HG02884 (cell line): ENCODE data around the gene MBD4.
A peak's percentile ranks its signal among the peaks of the same experiment; 100 is the strongest.
"Not testable (repeated sequence)": the region's sequence is repeated elsewhere in the genome, so short reads cannot be mapped to it uniquely, and the experiment has no call there.

Experiments
- ATAC-seq: cut with Tn5 transposase; IDR thresholded peaks from one replicate; pipeline ENCODE4 v1.9.1; 2021; ENCODE audit warnings: mild to moderate bottlenecking, moderate library complexity; ENCODE audit not compliant: unreplicated experiment

The MBD4 gene

GRCh38 chr3:129439817-129440617 is at the start of gene MBD4, which contains the start of gene IFT122:
Gene MBD4 (minus strand): TSS chr3:129439948. CDS start chr3:129439833, 115 bp downstream.
Gene IFT122 (plus strand): TSS chr3:129440224. CDS start chr3:129440331, 107 bp downstream.
- ATAC-seq: peak; percentile 79

- not testable (repeated sequence) for ATAC-seq
These were observed 49.5 kb upstream of the MBD4 start for GRCh38 chr3:129489258-129489657.

- ATAC-seq: not testable (repeated sequence)
These were observed 48.2 kb upstream of the MBD4 start for GRCh38 chr3:129487868-129488335.

- no peak for ATAC-seq
These were observed 47.6 kb upstream of the MBD4 start for GRCh38 chr3:129487183-129487867.

- ATAC-seq: no peak
These were observed 46.9 kb upstream of the MBD4 start for GRCh38 chr3:129486664-129487035.

GRCh38 chr3:129485721-129486663 is 46.2 kb upstream of the MBD4 start:
- ATAC-seq: no peak

GRCh38 chr3:129485146-129485545 is 45.4 kb upstream of the MBD4 start:
- ATAC-seq: not testable (repeated sequence)

- no peak for ATAC-seq
These were observed 44.1 kb upstream of the MBD4 start for GRCh38 chr3:129483870-129484269.

- no peak for ATAC-seq
These were observed 43.0 kb upstream of the MBD4 start for GRCh38 chr3:129482721-129483120.

GRCh38 chr3:129481766-129482332 is 42.1 kb upstream of the MBD4 start:
- no peak for ATAC-seq

GRCh38 chr3:129481225-129481765 is 41.5 kb upstream of the MBD4 start:
- not testable (repeated sequence) for ATAC-seq

- ATAC-seq: no peak
These were observed 36.8 kb upstream of the MBD4 start for GRCh38 chr3:129476586-129476985.

GRCh38 chr3:129475863-129476262 is 36.1 kb upstream of the MBD4 start:
- ATAC-seq: no peak

- no peak for ATAC-seq
These were observed 35.4 kb upstream of the MBD4 start for GRCh38 chr3:129474984-129475804.

GRCh38 chr3:129473769-129474152 is 34.0 kb upstream of the MBD4 start:
- no peak for ATAC-seq

GRCh38 chr3:129473067-129473768 is 33.5 kb upstream of the MBD4 start:
- ATAC-seq: no peak

GRCh38 chr3:129470861-129471260 is 31.1 kb upstream of the MBD4 start:
- ATAC-seq: no peak

- no peak for ATAC-seq
These were observed 29.3 kb upstream of the MBD4 start for GRCh38 chr3:129469026-129469425.

- no peak for ATAC-seq
These were observed 28.2 kb upstream of the MBD4 start for GRCh38 chr3:129467932-129468331.
